ENCODE results near the gene NCAN.
A peak's percentile ranks its signal among the peaks of the same experiment; 100 is the strongest.
"Not testable (repeated sequence)": the region's sequence is repeated elsewhere in the genome, so short reads cannot be mapped to it uniquely, and the experiment has no call there.

Gene NCAN

GRCh38 chr19:19211499-19212420 is at the start of gene NCAN:
TSS of gene NCAN (plus strand) at chr19:19211958. CDS start at chr19:19216954, 4,996 bp downstream.
- DNase-seq: peak; percentile 14

GRCh38 chr19:19162495-19162894 is 49.3 kb upstream of the NCAN start:
- DNase-seq: no peak

- no peak for DNase-seq
Observed at GRCh38 chr19:19165396-19165795, 46.4 kb upstream of the NCAN start.

GRCh38 chr19:19167612-19168011 is 44.1 kb upstream of the NCAN start:
- DNase-seq: no peak

- DNase-seq: no peak
Observed at GRCh38 chr19:19169236-19170052, 42.3 kb upstream of the NCAN start.

GRCh38 chr19:19170053-19170872 is 41.5 kb upstream of the NCAN start, which contains the start of gene MEF2B:
TSS of gene MEF2B (minus strand) at chr19:19170263. CDS start at chr19:19150735, 19,528 bp downstream.
- DNase-seq: peak; percentile 33

GRCh38 chr19:19170873-19171672 is 40.7 kb upstream of the NCAN start:
- no peak for DNase-seq

GRCh38 chr19:19171821-19172532 is 39.8 kb upstream of the NCAN start:
- DNase-seq: no peak

- DNase-seq: not testable (repeated sequence)
Observed at GRCh38 chr19:19173243-19173642, 38.5 kb upstream of the NCAN start.

- DNase-seq: no peak
Observed at GRCh38 chr19:19176950-19177349, 34.8 kb upstream of the NCAN start.

- no peak for DNase-seq
Observed at GRCh38 chr19:19179548-19180441, 32.0 kb upstream of the NCAN start.

- no peak for DNase-seq
Observed at GRCh38 chr19:19181488-19181998, 30.2 kb upstream of the NCAN start.

GRCh38 chr19:19185853-19186740 is 25.7 kb upstream of the NCAN start:
- DNase-seq: no peak

- no peak for DNase-seq
Observed at GRCh38 chr19:19186742-19187141, 25.0 kb upstream of the NCAN start.

- DNase-seq: no peak
Observed at GRCh38 chr19:19191768-19192077, 20.0 kb upstream of the NCAN start.

- peak; percentile 97 for DNase-seq
Observed at GRCh38 chr19:19192078-19192882, 19.5 kb upstream of the NCAN start, which contains the start of the genes BORCS8 and RFXANK. TSS of gene BORCS8 (minus strand) at chr19:19192152. CDS start at chr19:19192117, 35 bp downstream. TSS of gene RFXANK (plus strand) at chr19:19192258. CDS start at chr19:19193947, 1,689 bp downstream.

- DNase-seq: no peak
Observed at GRCh38 chr19:19192910-19193423, 18.8 kb upstream of the NCAN start.

GRCh38 chr19:19193926-19194325 is 17.8 kb upstream of the NCAN start:
- DNase-seq: no peak
